Activated naive CD4-positive, alpha-beta T cell treated with Interleukin-2 at 50 U/mL for 16 hours (primary cell): Measurements from ENCODE around the gene TRMT44.

Experiments
- DNase-seq: peaks from one replicate; pipeline ENCODE4 v3.0.0-alpha.2; 2020

The TRMT44 gene

DNA sequence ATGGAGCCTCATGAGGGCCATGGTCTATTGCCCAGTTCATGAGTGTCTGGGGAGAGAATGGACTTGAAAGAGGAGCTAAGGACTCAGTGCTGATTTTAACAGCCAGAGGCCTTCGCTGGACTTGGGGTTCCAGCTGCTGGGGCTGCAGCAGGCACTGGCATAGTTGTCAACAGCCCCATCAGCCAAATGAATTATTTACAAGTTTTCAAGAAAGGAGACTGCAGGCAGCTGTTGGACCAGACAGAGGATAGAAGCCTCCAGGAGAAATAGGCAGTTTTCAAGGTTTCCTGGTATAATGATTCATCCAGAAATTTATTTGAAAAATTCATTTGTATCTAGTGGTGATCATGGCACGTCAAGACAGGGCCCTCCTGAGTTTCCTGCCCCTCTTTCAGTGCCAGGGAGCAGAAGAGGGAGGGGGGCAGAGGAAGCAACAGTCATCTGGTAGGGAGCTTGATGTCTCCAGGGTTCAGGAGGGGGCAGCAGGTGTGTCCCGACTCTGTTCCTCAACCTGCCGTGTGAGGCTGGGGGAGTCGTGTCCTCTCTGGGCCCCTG lies 76.5 kb downstream of the TRMT44 start:
- no peak for DNase-seq

DNA sequence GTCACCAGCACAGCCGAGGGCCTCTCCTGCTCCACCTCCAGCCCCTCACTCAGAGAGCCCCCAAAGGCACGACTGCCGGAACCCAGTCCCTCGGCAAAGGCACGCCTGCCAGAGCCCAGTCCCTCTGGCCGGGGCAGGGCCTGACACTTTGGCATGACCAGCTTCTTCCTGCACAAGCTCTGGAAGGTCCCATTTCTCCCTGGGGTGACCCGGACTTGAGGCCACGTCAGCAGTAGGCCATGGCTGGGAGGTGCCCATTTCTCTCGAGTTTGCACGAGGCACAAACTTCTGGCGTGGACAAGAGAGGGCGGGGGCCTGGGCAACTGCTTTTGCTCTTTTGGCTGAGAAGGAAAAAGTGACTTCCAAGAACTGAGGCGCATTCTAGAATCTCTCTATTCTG lies 77.4 kb downstream of the TRMT44 start:
- DNase-seq = no peak

DNA sequence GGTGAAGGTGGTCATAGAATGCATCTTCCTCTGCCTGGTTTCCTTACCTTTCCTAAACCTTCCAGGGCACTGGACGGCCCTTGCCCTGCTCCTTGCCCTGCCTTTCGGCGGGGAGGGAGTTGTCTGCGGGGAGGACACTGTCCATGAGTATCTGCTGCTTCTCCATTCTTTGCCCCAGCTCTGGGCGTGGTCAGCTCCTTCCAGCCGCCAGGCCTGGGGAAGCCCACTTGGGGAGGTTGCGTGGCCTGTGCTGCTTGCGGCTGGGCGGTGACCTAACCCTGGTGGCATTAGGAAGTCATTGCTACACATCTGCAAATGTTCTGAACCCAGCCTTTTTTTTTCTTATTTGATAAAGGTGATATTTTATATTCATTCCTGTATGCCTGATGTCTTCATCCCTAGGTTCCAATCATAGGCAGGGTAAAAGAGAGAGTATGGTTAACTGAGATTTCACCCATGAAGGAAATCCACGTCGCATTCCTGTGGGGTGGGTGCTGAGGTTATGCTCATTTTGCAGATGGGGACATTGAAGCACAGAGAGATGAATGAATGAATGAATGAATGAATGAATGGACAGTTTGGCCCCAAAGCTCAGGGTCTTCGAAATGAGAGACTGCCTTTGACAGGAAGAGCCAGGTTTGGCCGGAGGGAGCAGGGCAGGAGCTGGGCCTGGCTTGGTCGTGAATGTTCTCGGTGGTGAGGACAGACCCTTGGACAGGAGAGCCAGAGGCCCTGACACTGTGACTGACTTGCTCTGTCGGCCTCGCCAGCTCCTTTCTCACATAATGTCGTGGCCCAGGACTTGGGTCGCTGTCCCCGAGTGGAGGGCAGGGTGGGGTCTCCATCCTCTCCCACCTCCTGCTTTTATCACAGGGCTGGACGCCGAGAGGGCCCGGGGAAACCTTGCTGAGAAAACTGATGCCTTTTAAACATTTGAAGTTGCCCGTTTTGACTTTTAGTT lies 81.9 kb downstream of the TRMT44 start:
- DNase-seq = no peak

DNA sequence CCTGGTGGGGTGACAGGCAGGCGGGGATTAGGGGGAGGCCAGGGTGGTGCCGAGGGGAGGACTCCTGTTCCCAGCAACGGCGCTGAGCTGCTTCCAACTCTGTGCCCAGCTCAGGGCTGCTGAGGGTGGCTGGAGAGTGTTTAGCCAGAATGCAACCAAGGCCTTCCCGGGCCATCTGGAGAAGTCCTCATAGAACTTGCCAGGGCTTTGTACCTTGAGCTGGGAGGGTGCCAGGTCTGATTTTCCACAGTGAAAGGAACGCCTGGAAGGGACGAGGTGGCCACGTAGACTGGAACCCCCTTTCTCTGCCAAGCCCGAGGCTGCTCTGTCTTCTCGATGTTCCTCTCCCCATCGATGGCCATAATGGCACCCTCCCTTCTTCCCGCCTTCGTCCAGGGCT lies 82.6 kb downstream of the TRMT44 start:
- DNase-seq = no peak

DNA sequence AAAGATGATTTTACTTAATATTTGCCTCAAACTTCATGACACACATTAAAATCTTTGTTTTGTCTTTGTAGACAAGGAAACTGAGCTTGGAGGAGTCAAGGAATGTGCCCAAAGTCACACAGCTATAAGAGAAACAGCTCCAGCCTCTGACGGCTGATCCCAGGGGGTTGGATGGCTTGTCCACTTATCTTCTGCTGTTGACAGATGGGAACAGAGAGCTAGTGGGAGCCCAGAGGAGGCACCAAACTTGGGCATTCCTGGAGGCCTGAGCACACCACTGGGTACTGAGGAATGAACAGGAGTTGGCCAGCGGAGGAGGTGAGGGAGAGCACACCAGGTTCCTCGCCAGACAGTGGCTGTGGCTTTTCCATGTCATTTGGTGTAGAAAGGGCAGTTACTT lies 83.2 kb downstream of the TRMT44 start:
- DNase-seq = no peak

DNA sequence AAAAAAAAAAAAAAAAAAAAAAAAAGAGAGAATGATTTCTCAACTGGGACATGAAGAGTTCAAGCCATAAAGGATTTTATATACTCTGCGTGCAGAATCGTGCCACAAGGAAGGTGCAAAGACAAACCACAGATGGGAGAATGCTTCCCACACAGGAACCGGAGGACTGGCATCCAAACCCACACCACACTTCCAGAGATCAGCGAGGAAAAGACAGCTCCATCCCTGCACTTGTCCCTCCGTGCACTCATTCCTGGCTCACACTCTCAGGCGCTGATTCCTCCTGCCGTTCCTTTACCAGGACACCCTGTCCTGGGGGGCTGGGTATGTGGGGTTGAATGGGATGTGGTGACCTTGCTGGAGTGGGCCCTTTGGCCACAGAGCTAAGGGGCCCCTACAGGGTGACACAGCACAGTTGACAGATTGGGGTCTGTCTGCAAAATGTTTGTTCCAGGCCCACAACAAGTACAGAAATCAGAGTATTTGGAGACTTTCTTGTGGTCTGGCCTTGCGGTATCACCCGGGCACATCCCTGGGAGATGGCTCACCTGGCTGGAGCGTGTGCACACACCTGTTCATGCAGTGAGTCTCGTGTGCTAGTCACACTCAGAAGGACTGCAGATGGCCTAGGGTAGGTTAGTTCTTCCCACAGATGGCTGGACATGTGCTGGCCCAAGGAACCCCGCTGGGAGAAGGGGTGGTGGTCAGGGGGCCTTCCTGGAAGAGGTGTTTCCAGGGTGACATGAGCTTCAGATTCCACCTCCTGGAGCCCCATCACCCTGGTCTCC lies 84.2 kb downstream of the TRMT44 start:
- no peak for DNase-seq

DNA sequence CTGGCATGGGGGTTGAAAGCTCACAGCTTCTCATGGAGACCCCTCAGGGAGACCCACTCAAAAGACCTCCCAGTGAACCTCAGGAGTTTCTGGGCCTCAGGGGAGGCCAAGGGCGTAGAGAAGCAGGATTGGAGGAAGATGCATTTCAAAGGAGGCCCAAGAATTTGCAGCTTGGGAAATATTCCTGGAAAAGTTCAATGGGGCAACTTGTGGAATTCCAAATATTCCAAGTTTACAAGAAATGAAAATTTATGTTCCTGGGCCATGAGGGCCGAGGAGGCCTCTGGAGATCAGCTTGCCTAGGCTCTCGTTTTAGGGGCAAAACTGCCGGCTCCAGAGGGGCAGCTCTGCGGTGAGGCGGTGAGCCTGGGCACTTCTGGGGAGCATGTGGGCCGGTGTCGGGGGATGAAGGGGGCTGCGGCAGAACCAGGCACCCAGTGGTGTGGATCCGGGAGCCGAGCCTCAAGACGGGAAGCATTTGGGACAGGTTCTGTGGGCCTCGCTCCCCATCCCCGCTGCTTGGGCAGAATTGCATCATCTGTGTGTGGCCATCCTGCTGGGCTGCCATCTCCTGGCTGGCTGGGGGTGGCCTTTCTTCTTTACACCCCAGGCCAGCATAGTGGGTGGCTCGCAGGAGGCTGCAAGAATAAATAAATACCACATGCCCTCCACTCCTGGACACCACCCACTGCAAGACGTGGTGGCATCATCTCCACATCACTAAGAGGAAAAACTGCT lies 85.0 kb downstream of the TRMT44 start:
- no peak for DNase-seq
